Measurements from ENCODE around the gene ELOVL7.
"Not testable (repeated sequence)": the region's sequence is repeated elsewhere in the genome, so short reads cannot be mapped to it uniquely, and the experiment has no call there.

Gene ELOVL7

DNA sequence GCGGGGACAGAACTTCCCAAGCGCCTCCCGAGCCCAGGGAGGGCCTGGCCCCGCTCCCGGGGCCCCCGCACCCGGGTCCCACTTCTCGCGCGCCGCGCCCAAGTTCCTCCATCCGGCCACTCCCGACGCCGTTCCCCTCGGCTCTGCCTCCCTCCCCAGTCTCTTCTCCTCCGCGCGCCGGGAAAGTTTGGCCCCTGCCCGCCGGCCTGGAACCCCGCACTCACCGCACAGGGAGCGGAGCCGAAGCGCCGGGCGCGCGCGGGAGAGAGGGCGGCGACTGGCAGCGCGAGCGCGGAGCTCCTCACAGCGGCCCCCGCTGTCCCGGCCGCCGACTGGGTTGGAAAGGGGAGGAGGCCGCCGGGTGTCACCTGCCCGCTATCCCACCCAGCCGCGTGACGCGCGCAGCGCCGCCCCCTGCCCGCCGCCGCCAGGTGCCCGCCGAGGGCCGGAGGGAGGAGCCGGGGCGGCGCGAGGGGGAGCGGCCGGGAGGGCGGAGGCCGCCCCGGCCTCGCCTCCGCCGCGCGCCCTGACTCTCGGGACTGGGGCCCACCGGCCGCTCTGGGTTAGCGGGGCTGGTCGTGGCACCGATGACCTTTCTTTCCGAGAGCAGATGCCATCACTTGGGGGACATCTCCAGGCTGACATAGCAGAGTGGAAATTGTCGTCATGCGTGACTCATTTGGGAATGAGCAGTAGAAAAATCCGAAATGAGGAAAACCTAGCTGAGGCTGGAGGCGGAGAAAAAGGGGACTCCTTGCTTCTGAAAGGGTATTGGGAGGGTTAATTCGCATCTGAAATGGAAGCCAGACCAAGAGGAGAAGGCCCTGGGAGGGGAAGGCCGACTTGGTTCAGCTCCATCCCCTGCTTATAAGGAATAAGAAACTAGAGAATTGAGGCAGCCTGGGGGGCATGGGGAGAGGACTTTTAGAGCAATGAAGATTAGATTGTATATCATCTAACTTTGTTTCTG lies at the start of gene ELOVL7:
ELOVL7 (minus strand) TSS at position 334 of the 970 bp plus-strand sequence. CDS start 56,872 bp downstream, outside the sequence.
- Mint-ChIP-seq H3K27ac (no peak within 1 kb of the TSS), H3K27me3 (peaks cover 54% of the 10 kb centered on the region), H3K4me1 (peaks cover 11% of the 10 kb centered on the region)

GRCh38 chr5:60893521-60893920 lies 49.5 kb upstream of the ELOVL7 start:
- Mint-ChIP-seq H3K36me3 (ENCODE audit: low read depth) (peaks cover 38% of the 10 kb centered on the region), H3K27me3 (no peaks in the 10 kb centered on the region), H3K4me1 (peaks cover 4% of the 10 kb centered on the region), H3K4me3 (no peak overlapping the region), H3K27ac (no peak overlapping the region), H3K9me3 (no peaks in the 10 kb centered on the region)
- DNase-seq (no peak), ATAC-seq (no peak)

More for the DNA sequence above, at the start of gene ELOVL7:
- Mint-ChIP-seq H3K9me3 (no peaks in the 10 kb centered on the region), H3K36me3 (ENCODE audit: low read depth) (no peaks in the 10 kb centered on the region), H3K4me3 (peak within 1 kb of the TSS; percentile 74)
- peak; percentile 87 for ATAC-seq
- DNase-seq, result peak; percentile 61

GRCh38 chr5:60891667-60892066 lies 47.6 kb upstream of the ELOVL7 start:
- Mint-ChIP-seq H3K27ac (no peak overlapping the region), H3K4me3 (no peak overlapping the region), H3K36me3 (ENCODE audit: low read depth) (peaks cover 38% of the 10 kb centered on the region), H3K27me3 (no peaks in the 10 kb centered on the region), H3K9me3 (no peaks in the 10 kb centered on the region), H3K4me1 (peaks cover 7% of the 10 kb centered on the region)
- DNase-seq (no peak), ATAC-seq (no peak)

DNA sequence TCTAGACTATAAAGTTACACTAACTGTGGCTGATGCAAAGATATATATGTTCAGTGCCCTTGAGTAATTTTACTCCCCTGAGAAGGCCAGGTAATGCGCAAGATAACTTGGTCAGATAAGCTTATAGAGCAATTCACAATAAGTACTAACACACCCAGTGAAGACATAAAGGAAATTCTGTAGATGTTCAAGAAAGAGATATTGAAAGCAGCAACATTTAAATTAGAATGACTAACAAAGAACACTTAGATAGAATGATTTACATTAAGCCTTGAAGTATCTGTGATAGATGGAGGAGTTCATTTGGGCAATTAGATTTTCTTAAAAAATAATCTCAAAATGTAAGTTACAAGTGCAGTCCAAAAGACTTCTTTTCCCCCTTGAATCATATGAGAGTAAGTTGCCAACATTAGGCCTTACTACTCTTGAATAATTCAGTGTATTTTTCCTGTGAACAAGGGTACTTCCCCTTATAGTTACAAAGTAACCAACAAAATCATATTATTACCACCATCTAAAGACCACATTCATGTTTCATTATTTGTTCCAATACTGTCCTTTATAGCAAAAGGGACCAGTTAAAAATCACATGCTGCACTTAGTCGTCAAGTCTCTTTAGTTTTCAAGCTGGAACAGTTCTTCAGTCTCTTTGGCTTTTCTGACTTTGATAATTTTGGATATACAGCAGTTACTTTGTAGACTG lies 44.4 kb upstream of the ELOVL7 start:
- no peak overlapping the region for H3K27ac Mint-ChIP-seq
- peaks cover under 1% of the 10 kb centered on the region for H3K9me3 Mint-ChIP-seq
- H3K4me3 Mint-ChIP-seq, result no peak overlapping the region
- peaks cover 39% of the 10 kb centered on the region for H3K36me3 Mint-ChIP-seq (ENCODE audit: low read depth)
- ATAC-seq (peak; percentile 20), DNase-seq (no peak)
- peaks cover 7% of the 10 kb centered on the region for H3K4me1 Mint-ChIP-seq
- no peaks in the 10 kb centered on the region for H3K27me3 Mint-ChIP-seq

GRCh38 chr5:60887746-60888145 lies 43.7 kb upstream of the ELOVL7 start:
- H3K4me3 Mint-ChIP-seq, result no peak overlapping the region
- H3K4me1 Mint-ChIP-seq, result peaks cover 7% of the 10 kb centered on the region
- no peak overlapping the region for H3K27ac Mint-ChIP-seq
- DNase-seq (no peak), ATAC-seq (no peak)
- no peaks in the 10 kb centered on the region for H3K27me3 Mint-ChIP-seq
- H3K36me3 Mint-ChIP-seq (ENCODE audit: low read depth), result peaks cover 40% of the 10 kb centered on the region
- H3K9me3 Mint-ChIP-seq, result peaks cover 5% of the 10 kb centered on the region

- Mint-ChIP-seq H3K4me1 (peaks cover 7% of the 10 kb centered on the region), H3K4me3 (no peak overlapping the region), H3K9me3 (peaks cover 5% of the 10 kb centered on the region), H3K27me3 (no peaks in the 10 kb centered on the region), H3K36me3 (ENCODE audit: low read depth) (peaks cover 42% of the 10 kb centered on the region), H3K27ac (no peak overlapping the region)
- ATAC-seq (no peak), DNase-seq (no peak)
Measured at GRCh38 chr5:60887096-60887495, 43.0 kb upstream of the ELOVL7 start.

DNA sequence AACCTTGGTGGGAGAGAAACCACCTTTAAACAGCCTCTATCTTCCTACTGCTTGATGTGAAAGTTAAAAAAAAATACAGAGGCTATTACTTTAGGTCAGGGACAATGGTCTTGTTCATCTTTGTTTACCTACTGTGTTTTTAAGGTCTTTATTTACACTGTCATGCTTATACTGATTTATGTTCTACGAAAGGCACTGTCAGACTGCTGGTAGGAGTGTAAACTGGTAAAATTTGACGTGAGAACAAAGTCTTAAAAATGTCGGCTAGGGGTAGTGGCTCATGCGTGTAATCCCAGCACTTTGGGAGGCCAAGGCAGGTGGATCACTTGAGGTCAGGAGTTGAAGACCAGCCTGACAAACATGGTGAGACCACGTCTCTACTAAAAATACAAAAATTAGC lies 42.1 kb upstream of the ELOVL7 start:
- ATAC-seq (no peak), DNase-seq (no peak)
- H3K27me3 Mint-ChIP-seq, result no peaks in the 10 kb centered on the region
- H3K27ac Mint-ChIP-seq, result no peak overlapping the region
- H3K9me3 Mint-ChIP-seq, result peaks cover 5% of the 10 kb centered on the region
- H3K36me3 Mint-ChIP-seq (ENCODE audit: low read depth), result peaks cover 46% of the 10 kb centered on the region
- H3K4me1 Mint-ChIP-seq, result peaks cover 7% of the 10 kb centered on the region
- no peak overlapping the region for H3K4me3 Mint-ChIP-seq

DNA sequence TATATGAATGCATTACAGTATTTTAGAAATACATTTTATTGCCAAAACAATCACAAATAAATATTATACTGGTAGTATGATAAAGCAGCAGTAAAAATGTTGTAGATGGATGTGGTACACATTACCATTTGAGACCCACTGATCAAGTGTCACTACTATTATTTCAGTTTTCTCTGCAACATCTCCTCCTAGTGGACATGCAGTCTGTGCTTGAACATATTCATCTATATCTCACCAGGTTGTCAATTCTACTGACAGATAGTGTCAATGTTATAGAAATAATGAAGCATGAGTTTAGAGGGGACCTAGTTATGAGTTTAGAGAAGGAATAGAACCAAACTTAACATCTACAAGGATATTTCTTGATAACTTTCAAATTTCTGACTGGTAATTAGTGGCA lies 39.2 kb upstream of the ELOVL7 start:
- Mint-ChIP-seq H3K36me3 (ENCODE audit: low read depth) (peaks cover 38% of the 10 kb centered on the region), H3K4me3 (no peak overlapping the region), H3K9me3 (peaks cover 12% of the 10 kb centered on the region), H3K27me3 (no peaks in the 10 kb centered on the region), H3K4me1 (no peaks in the 10 kb centered on the region), H3K27ac (no peak overlapping the region)
- DNase-seq (no peak), ATAC-seq (no peak)

- H3K4me1 Mint-ChIP-seq, result no peaks in the 10 kb centered on the region
- no peak overlapping the region for H3K27ac Mint-ChIP-seq
- H3K4me3 Mint-ChIP-seq, result no peak overlapping the region
- peaks cover 26% of the 10 kb centered on the region for H3K36me3 Mint-ChIP-seq (ENCODE audit: low read depth)
- no peaks in the 10 kb centered on the region for H3K27me3 Mint-ChIP-seq
- peaks cover 43% of the 10 kb centered on the region for H3K9me3 Mint-ChIP-seq
- DNase-seq (no peak), ATAC-seq (no peak)
Measured at GRCh38 chr5:60872892-60873291, 28.8 kb upstream of the ELOVL7 start.

DNA sequence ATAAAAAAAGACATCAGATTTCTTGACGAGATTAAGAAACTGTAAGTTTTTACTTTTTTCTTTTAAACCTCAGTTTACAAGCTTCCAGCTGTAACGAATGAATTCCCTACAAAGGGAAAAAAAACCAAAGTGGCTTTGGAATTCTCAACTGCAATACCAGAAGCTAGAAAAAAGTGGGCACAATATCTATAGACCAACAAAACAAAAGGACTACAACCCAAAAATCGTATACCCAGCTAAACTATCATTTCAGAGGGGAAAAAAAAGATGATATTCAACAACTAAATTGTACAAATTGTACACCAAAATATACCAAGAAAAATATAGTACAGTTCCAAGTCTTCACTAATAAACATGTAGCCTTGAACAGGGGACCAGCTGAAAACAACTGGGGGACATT lies 26.8 kb upstream of the ELOVL7 start:
- H3K4me3 Mint-ChIP-seq, result no peak overlapping the region
- H3K9me3 Mint-ChIP-seq, result peaks cover 37% of the 10 kb centered on the region
- ATAC-seq, result no peak

GRCh38 chr5:60860572-60860971 lies 16.5 kb upstream of the ELOVL7 start:
- not testable (repeated sequence) for H3K27ac Mint-ChIP-seq, H3K27me3 Mint-ChIP-seq, H3K4me1 Mint-ChIP-seq, H3K9me3 Mint-ChIP-seq, ATAC-seq, DNase-seq, H3K4me3 Mint-ChIP-seq
- peaks cover 14% of the 10 kb centered on the region for H3K36me3 Mint-ChIP-seq (ENCODE audit: low read depth)

More for the DNA sequence above, 26.8 kb upstream of the ELOVL7 start:
- Mint-ChIP-seq H3K27ac (no peak overlapping the region), H3K4me1 (no peaks in the 10 kb centered on the region), H3K27me3 (no peaks in the 10 kb centered on the region), H3K36me3 (ENCODE audit: low read depth) (peaks cover 26% of the 10 kb centered on the region)
- no peak for DNase-seq

DNA sequence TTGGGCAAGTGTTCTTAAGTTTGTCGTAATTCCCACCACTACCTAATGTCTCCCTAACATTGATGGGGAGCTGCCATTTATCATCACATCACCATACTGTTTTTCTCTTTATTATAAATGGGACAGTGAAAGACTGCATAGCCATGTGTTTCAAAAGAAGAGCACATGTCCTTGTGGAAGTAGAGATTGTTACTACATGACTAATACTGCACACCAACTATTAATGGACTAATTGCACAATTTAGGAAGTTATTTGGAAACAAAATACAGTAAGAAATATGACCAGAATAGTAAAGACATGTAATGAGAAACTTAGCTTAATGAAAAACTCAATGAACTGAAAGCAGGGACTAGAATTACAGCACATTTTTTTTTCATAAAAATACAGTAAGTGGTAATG lies 12.0 kb upstream of the ELOVL7 start:
- Mint-ChIP-seq H3K27ac (no peak overlapping the region), H3K27me3 (no peaks in the 10 kb centered on the region), H3K36me3 (ENCODE audit: low read depth) (peaks cover 6% of the 10 kb centered on the region), H3K9me3 (peaks cover 3% of the 10 kb centered on the region), H3K4me3 (no peak overlapping the region), H3K4me1 (no peaks in the 10 kb centered on the region)
- DNase-seq, result no peak
- ATAC-seq, result no peak

GRCh38 chr5:60852940-60853339 lies 8.9 kb upstream of the ELOVL7 start:
- DNase-seq, result no peak

DNA sequence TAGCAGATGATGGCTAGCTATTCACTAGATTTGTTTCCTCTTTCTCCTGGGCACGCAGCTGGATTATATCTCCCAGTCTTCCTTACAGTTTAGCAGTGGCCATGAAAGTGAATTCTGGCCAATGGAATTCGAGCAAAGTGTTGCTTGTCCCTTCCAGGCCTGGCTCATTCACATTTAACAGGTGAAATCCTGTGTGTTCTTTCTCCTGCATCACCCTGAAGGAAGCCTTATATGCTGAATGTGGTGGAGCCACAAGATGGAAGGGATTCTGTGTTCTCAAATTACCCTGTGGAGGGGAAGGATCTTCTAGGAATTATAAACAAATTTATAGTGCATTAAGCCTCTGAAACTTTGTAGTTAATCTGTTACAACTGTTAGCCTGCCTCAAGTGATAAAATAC lies 8.2 kb upstream of the ELOVL7 start:
- no peak for ATAC-seq
- Mint-ChIP-seq H3K27me3 (peaks cover under 1% of the 10 kb centered on the region), H3K4me1 (no peaks in the 10 kb centered on the region), H3K27ac (no peak overlapping the region), H3K36me3 (ENCODE audit: low read depth) (no peaks in the 10 kb centered on the region), H3K9me3 (no peaks in the 10 kb centered on the region), H3K4me3 (no peak overlapping the region)
- no peak for DNase-seq

More at GRCh38 chr5:60852940-60853339, 8.9 kb upstream of the ELOVL7 start:
- ATAC-seq, result no peak
- Mint-ChIP-seq H3K9me3 (no peaks in the 10 kb centered on the region), H3K27me3 (no peaks in the 10 kb centered on the region), H3K27ac (no peak overlapping the region), H3K4me1 (no peaks in the 10 kb centered on the region), H3K36me3 (ENCODE audit: low read depth) (peaks cover 3% of the 10 kb centered on the region), H3K4me3 (no peak overlapping the region)

DNA sequence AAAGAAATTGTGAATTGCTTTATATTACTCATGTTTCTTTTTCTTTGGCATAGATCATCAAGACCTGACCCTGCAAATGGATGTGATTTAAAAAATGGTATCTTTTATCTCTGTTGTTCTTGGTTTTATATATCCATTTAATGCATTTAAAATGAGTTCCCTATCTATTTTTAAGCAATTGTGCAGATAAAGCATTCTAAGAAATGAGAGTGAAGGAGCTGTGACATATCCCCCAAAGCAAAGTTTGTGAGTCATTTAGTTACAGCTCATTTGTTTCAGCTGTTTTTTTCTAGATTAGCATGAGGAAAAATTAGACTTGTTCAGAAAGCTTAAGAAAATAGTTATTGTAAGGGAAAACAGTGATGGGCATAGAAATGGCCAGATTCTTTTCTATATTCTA lies 7.6 kb upstream of the ELOVL7 start:
- Mint-ChIP-seq H3K36me3 (ENCODE audit: low read depth) (no peaks in the 10 kb centered on the region), H3K9me3 (no peaks in the 10 kb centered on the region), H3K4me3 (no peak overlapping the region), H3K27me3 (peaks cover 2% of the 10 kb centered on the region), H3K4me1 (no peaks in the 10 kb centered on the region), H3K27ac (no peak overlapping the region)
- DNase-seq (no peak), ATAC-seq (no peak)

All from activated naive CD8-positive, alpha-beta T cell treated with anti-CD3 and anti-CD28 coated beads, Interleukin-2, amount 50 U/mL, for 24 hours (primary cell).